ENCODE measurements around the gene GAPDHS. TPM values are rescaled to one million over a fixed set of nuclear protein-coding genes. Genes with fewer than 3 reads are reported as not detected.

The GAPDHS gene
- total RNA-seq, 1 donor from 2014 or later: not detected

DNA sequence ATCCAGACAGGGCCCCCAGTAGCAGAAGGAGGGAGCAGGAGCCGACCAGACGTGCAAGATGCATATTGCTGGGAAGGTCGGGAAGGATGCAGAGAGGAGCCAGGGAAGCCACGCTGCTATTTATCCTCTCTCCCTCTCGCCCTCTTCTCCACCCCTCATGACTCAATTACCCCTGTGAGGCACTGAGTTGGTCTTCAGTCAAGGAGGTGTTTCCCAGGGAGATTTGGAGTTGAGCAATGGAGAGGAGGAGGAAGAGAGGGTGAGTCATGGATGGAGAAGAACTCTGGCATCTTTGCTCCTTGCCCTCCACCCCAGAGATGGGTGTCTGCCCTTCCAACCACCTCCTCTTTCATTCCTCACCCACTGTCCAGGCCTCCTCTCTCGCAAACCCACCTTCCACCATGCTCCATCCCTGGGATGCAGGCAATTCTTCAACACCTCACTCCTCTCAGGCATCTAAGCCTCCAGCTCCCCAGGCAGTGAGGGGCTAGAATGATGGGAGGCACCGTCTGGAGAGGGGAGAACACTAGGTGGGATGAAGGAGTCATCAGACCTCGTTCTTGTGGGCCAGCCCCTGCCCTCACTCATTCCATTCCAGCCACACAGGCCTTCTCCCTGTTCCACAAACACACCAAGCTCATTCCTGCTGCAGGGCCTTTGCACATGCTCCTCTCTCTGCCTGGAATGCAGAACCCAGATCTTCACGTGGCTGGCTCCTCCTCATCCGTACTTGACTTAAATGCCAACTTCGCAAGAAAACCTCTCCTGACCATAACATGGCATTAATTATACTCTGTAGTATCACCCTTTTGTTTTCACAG, 4.8 kb upstream of the GAPDHS start, which contains the start of gene SBSN:
Gene SBSN, minus strand, starts transcription at position 94 of the 821 bp plus-strand sequence. Its CDS starts 30 bp downstream, at position 64.
- ChIA-PET POLR2A (interaction anchor here (0.6 kb wide), 1 partner anchor 178 kb away, joined by 3 read pairs; no protein-coding TSS in a partner anchor), CTCF (no interaction called here)
- no peaks in the 10 kb centered on the region for H3K9me3 Mint-ChIP-seq
- peaks cover 44% of the 10 kb centered on the region for H3K27me3 Mint-ChIP-seq
- H3K4me1 Mint-ChIP-seq: peaks cover 6% of the 10 kb centered on the region
- no peak within 1 kb of the TSS for H3K27ac Mint-ChIP-seq
- no peak for DNase-seq
- intact Hi-C loops (cut with micrococcal nuclease): no loop called here
- ATAC-seq (ENCODE audit: low read depth): no peak
- H3K4me3 Mint-ChIP-seq: no peak within 1 kb of the TSS
- H3K36me3 Mint-ChIP-seq (ENCODE audit: low read depth): no peaks in the 10 kb centered on the region
- no peak for TF ChIP-seq CTCF (IDR thresholded peaks at IDR 0.05)

DNA sequence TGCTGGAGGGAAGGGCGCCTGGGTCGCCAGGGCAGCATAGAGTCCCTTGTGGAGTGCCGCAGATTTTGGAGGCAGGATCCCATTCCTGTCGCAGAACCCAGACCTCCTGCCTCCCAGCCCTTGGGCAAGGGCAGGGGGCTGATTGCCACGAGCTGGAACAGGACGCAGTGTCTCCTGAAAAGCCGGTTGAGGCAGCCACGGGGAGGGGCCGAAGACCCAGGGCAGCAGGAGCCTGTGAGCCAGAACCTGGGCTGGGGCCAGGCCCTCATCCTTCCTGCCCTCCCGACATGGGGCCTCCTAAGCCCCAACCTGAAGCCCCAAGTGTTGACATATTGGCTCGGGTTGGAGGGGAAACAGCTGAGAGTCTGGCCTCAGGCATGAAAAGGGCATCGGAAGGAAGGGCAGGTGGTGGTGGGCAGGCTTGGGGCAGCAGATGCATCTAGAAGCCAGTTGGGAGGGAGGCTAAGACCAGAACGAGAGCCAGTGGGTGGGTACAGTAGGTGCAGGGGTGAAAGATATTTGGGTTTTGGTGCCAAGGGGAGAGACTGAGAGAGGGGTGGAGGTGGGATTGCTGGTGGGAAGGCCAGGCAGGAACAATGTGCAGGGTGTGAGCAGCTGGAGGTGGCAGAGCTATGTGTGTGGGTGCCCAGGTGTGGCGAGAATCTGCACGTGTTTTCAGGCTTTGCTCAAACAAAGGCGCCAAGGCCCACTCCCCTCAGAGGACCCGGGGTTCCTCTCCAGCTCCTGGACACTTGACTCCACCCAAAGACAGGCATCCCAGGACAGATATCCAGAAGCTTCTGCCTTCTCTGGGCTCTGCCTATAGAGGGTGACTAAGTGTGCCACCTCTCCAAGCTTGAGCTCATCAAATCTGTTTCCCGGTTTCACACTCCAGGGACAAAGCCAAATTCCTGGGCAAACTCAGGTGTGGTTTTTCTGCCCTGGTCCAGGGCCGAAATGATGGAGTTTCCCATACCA, 3.7 kb upstream of the GAPDHS start:
- Mint-ChIP-seq H3K27me3 (peaks cover 49% of the 10 kb centered on the region), H3K36me3 (ENCODE audit: low read depth) (no peaks in the 10 kb centered on the region), H3K27ac (no peak overlapping the region), H3K4me1 (peaks cover 15% of the 10 kb centered on the region), H3K9me3 (no peaks in the 10 kb centered on the region), H3K4me3 (no peak overlapping the region)
- DNase-seq: no peak
- POLR2A ChIA-PET: interaction anchor here (0.6 kb wide), 1 partner anchor 179 kb away, joined by 3 read pairs; no protein-coding TSS in a partner anchor
- CTCF ChIA-PET: no interaction called here
- no peak for TF ChIP-seq CTCF (IDR thresholded peaks at IDR 0.05)
- no peak for ATAC-seq (ENCODE audit: low read depth)
- intact Hi-C loops (cut with micrococcal nuclease): no loop called here

GRCh38 chr19:35531291-35531690, 2.0 kb upstream of the GAPDHS start:
- CTCF ChIA-PET: no interaction called here
- ATAC-seq (ENCODE audit: low read depth) (no peak), DNase-seq (no peak)
- no peaks in the 10 kb centered on the region for H3K9me3 Mint-ChIP-seq
- intact Hi-C loops (cut with micrococcal nuclease): no loop called here
- POLR2A ChIA-PET: no interaction called here
- TF ChIP-seq CTCF (IDR thresholded peaks at IDR 0.05): no peak
- no peak overlapping the region for H3K27ac Mint-ChIP-seq
- no peaks in the 10 kb centered on the region for H3K36me3 Mint-ChIP-seq (ENCODE audit: low read depth)
- peaks cover 15% of the 10 kb centered on the region for H3K4me1 Mint-ChIP-seq
- H3K27me3 Mint-ChIP-seq: peaks cover 44% of the 10 kb centered on the region
- no peak overlapping the region for H3K4me3 Mint-ChIP-seq

GRCh38 chr19:35533822-35534392, 651 bp downstream of the GAPDHS start:
- DNase-seq (no peak), ATAC-seq (ENCODE audit: low read depth) (peak; percentile 76)
- ChIA-PET POLR2A (no interaction called here), CTCF (no interaction called here)
- H3K27me3 Mint-ChIP-seq: peaks cover 24% of the 10 kb centered on the region
- H3K36me3 Mint-ChIP-seq (ENCODE audit: low read depth): no peaks in the 10 kb centered on the region
- no peaks in the 10 kb centered on the region for H3K9me3 Mint-ChIP-seq
- intact Hi-C loops (cut with micrococcal nuclease): no loop called here
- no peak for TF ChIP-seq CTCF (IDR thresholded peaks at IDR 0.05)
- no peak overlapping the region for H3K27ac Mint-ChIP-seq
- H3K4me1 Mint-ChIP-seq: peaks cover 15% of the 10 kb centered on the region
- H3K4me3 Mint-ChIP-seq: peak overlapping the region; percentile 75

All from activated B cell treated with CpG ODN at 0.5 μM for 24 hours (primary cell).